Measurements from ENCODE around the gene TNFRSF9. TPM values are rescaled to one million over a fixed set of nuclear protein-coding genes. Genes with fewer than 3 reads are reported as not detected.

TNFRSF9 gene
- total and polyA plus RNA-seq, 9 of the 15 experiments (the other 6 are each of a cell fraction or from before 2014, with no cell fraction given) = 0.04 to 0.29 (median 0.08) TPM; not detected in 1

GRCh38 chr1:7961216-7962013, 20.8 kb upstream of the TNFRSF9 start, which contains the start of gene PARK7 (continued):
- TF ChIP-seq TCF7 (IDR thresholded peaks at IDR 0.05; ENCODE audit: borderline replicate concordance) = no peak; the same call in 1 of the 2 replicates
- TF ChIP-seq HBP1 (CRISPR knock-in tag; IDR thresholded peaks at IDR 0.05) = no peak
- TF ChIP-seq ZNF707 (CRISPR knock-in tag; conservative IDR thresholded peaks at IDR 0.05) = no peak
- no peak for TF ChIP-seq FOXJ3 (CRISPR knock-in tag; IDR thresholded peaks at IDR 0.05)
- no peak; the same call in 1 of the 2 replicates for TF ChIP-seq SOX6 (IDR thresholded peaks at IDR 0.05)
- TF ChIP-seq TEAD1 (CRISPR knock-in tag; IDR thresholded peaks at IDR 0.05) = 0 out of 4 replicates have a peak, but pooled peaks have one; percentile 11 to 36
- no peak for TF ChIP-seq ZNF512 (tag; IDR thresholded peaks at IDR 0.05)
- TF ChIP-seq OTX1 (CRISPR knock-in tag; IDR thresholded peaks at IDR 0.05) = peak; percentile 61; the same call in 1 of the 2 replicates
- no peak for TF ChIP-seq SMARCA5 (IDR thresholded peaks at IDR 0.05)
- no peak; a peak in 1 of 4 replicates for TF ChIP-seq ARNT (IDR thresholded peaks at IDR 0.05)
- no peak; the same call in none of the 2 replicates for TF ChIP-seq ZKSCAN1 (IDR thresholded peaks at IDR 0.05; ENCODE audit: low read depth, low read length)
- peak; percentile 66 for TF ChIP-seq EP300 (IDR thresholded peaks at IDR 0.05; ENCODE audit: low read length)
- TF ChIP-seq RBM25 (IDR thresholded peaks at IDR 0.05; ENCODE audit: low read depth, low read length, severe bottlenecking) = no peak
- no peak for TF ChIP-seq RBM17 (IDR thresholded peaks at IDR 0.05; ENCODE audit: borderline replicate concordance, low read depth, low read length)
- TF ChIP-seq MED1 (CRISPR knock-in tag; IDR thresholded peaks at IDR 0.05; ENCODE audit: borderline replicate concordance) = no peak
- TF ChIP-seq ZNF398 (CRISPR knock-in tag; IDR thresholded peaks at IDR 0.05) = no peak
- TF ChIP-seq ZFP30 (CRISPR knock-in tag; IDR thresholded peaks at IDR 0.05; ENCODE audit: borderline replicate concordance) = no peak
- no peak for TF ChIP-seq POLR3G (IDR thresholded peaks at IDR 0.05; ENCODE audit: extremely low read depth, insufficient read length, insufficient replicate concordance)
- no peak for TF ChIP-seq BRCA1 (IDR thresholded peaks at IDR 0.05)
- no peak for TF ChIP-seq BRCA1 (CRISPR knock-in tag; IDR thresholded peaks at IDR 0.05)
- TF ChIP-seq BCL6 (CRISPR knock-in tag; IDR thresholded peaks at IDR 0.05) = no peak
- TF ChIP-seq NFYB (IDR thresholded peaks at IDR 0.05; ENCODE audit: extremely low read depth, insufficient read length) = no peak
- TF ChIP-seq MTF1 (CRISPR knock-in tag; IDR thresholded peaks at IDR 0.05; ENCODE audit: borderline replicate concordance) = no peak
- peak; percentile 97 for TF ChIP-seq NEUROD1 (IDR thresholded peaks at IDR 0.05; ENCODE audit: borderline replicate concordance, low read depth, low read length, partially characterized antibody)
- no peak for TF ChIP-seq SAFB2 (IDR thresholded peaks at IDR 0.05; ENCODE audit: borderline replicate concordance, low read depth, low read length, severe bottlenecking)

Data from K562 (cell line).